ENCODE data around the gene PTEN.
"Not testable (repeated sequence)": the region's sequence is repeated elsewhere in the genome, so short reads cannot be mapped to it uniquely, and the experiment has no call there.

Gene PTEN

DNA sequence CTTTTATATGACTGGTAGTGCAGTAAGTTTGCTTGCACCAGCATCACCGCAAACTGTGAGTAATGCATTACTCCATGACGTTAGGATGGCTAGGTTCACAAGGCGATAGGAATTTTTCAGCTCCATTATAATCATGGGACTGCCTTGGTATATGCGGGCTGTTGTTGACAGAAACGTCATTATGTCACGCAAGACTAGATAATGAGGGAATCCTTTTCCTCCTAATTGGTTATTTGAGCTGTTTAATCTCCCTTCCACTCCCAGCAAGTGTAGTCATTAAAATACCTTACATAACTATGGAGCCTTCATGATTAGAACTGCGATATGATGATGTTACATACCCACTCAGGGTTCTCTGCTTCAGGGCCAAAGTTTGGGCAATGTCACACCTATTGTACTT lies 17.4 kb upstream of the PTEN start:
- no peak for DNase-seq

DNA sequence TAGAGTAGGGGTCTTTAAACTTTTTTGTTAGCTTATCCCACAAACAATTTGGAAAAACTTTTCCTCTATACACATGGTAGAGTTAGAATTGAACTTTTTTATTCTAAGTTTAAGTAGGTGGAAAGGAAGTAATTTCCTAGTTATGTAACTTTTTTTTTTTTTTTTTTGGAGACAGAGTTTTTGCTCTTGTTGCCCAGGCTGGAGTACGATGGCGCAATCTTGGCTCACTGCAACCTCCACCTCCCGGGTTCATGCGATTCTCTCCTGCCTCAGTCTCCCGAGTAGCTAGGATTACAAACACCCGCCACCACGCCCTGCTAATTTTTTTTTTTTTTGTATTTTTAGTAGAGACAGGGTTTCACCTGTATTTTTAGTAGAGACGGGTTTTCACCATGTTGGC lies 16.7 kb upstream of the PTEN start:
- not testable (repeated sequence) for DNase-seq

DNA sequence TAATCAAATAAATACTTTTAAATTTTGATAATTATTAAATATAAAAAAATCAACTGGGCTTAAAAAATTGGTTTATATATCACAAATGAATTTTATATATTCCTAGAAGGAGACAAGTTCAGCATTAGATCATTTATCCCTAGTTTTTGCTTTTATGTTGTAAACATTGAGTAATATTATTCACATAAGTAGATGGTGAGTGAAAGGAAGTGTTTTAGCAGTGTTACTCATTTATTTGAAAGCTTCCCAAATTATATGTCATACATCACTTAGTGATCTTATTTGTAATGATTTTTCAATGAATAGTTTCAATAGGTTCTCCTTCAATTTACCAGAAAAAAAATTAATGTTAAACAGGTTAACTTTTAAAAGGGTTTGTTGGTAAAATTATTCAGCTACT lies 15.9 kb upstream of the PTEN start:
- no peak for DNase-seq

DNA sequence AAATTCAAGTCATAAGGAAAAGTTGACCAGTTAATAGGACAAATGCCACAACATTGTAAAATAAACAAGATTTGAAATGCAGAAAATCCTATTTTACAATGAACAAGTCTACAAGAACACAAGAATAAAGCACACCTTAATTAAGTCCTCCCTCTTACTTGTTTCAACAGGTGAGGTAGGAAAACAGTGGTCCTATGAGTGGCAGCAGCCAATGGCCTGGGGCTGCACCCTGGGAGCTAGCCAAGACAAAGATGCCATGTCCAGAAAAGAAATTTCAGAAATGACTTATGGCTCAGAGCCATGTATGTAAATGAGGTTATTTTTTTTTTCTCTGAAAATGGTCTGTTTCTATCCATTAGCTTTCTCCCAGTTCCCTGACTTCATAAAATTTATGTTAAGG lies 14.4 kb upstream of the PTEN start:
- no peak for DNase-seq

DNA sequence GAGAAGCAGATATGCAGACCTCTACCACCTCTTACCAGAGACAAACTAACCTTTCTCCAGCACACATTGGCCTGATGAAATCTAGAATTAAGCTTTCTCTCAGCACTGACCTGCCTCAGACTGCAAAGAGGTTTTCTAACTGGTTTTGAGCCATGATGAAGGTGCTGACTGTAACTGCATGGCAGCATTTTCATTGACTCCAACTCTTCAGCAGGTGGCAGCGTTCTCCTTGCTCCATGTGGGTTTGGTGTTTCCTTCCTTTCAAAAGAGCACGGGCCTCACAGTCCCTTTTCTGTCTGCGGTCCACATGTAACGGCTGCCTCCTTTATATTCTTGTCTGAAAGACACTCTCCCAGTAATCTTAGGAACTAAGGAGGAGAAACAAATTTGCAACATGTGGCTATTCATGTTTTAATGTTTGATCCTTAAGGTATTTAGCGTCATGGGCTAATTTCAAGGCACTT lies 12.7 kb upstream of the PTEN start:
- no peak for DNase-seq

DNA sequence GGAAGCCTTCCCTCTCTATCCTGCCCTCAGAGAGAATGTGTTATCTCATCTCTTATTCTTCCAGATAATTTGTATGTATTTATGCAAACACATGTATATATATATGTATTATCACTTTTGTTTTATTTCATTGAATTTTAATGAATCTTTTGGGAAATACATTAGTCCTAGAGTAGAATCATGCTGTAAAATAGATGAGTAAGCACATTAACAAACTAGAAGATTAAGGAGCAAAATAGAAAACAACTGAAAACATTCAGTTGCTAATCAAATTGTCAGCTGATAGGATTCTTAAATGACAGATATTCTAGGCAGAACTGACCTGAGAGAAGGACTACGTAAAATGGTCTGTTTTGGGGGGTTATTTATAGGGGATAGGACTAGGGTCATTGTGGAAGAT lies 11.3 kb upstream of the PTEN start:
- DNase-seq: no peak

DNA sequence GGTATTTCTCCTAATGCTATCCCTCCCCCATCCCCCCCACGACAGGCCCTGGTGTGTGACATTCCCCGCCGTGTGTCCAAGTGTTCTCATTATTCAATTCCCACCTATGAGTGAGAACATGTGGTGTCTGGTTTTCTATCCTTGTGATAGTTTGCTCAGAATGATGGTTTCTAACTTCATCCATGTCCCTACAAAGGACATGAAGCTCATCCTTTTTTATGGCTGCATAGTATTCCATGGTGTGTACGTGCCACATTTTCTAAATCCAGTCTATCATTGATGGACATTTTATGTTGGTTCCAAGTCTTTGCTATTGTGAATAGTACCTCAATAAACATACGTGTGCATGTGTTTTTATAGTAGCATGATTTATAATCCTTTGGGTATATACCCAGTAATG lies 8.2 kb upstream of the PTEN start:
- DNase-seq: not testable (repeated sequence)

DNA sequence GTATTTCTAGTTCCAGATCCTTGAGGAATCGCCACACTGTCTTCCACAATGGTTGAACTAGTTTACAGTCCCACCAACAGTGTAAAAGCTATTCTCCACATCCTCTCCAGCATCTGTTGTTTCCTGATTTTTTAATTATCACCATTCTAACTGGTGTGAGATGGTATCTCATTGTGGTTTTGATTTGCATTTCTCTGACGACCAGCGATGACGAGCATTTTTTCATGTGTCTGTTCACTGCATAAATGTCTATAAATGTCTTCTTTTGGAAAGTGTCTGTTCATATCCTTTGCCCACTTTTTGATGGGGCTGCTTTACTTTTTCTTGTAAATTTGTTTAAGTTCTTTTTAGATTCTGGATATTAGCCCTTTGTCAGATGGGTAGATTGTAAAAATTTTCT lies 7.8 kb upstream of the PTEN start:
- not testable (repeated sequence) for DNase-seq

DNA sequence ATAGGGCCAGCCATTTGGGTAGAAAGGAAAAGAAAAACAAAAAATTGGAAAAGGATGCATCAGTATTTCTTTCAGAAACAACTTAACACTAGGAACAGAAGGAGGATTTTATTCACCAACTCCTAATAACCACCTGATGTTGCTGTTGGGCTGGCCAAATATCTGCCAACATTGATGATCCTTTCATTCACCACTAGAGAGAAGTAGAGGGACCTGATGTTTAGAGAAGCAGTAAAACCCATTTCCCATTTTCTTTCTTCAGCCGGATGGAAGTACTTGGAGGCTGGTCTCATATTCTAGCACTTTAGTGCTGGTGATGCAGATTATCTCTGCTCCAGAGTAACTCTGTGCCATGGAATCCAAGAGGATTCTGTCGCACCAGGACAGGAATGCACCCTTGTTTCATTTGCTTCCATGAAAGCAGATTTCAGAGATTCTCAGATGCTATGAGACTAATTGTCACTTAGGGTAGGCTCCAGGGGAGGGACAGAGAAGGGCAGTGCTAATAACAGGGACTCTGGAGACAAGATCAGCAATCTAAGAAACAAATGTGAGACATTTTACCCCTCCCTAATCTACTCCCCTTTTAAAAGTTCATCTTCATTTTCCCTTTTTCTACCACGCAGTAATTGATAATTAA lies 3.1 kb upstream of the PTEN start:
- DNase-seq: peak; percentile 8

DNA sequence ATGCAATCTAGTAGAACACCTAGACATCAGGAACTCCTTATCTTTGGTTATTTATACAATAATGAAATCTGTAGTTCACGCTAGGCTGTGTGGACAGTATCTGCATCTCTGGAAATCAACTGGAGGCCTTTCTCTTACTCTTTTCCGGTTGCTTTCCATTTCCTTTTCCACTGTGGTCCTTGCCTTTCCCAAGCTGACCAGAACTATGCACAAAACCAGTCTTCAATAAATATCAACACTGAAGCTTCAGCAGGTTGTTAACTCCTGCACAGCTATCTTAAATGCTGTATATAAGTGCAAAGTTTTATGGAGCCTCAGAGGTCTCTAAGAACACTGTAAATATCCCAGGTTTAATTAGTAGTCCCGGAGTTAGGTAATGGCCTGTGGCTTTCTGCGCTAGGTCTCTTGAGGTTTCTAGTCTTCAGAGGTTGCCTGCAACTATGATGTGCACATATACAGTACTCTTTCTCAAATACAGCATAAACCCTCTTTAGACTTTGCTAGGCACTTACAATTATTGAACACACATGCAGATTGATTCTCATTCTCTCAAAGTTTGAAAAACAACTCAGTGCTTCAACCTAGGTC lies 2.5 kb upstream of the PTEN start:
- DNase-seq: no peak

DNA sequence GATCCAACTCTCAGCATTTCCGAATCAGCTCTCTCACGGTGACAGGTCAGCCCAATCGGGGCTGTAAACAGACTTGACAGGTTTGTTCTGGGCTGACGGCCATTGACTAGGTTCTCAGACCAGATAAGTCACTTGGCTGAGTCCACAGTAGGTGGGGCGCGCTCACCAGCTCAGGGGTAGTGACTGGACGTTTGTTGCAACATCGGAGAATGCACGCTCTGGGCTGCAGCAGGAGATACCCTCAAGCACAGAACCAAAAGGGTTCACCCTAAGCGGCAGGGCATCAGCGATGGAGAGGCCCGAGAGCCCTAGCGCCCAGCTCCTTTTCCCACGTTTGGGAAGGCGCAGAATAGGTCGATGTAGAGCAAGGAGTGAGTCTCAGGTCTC lies 1.9 kb upstream of the PTEN start:
- no peak for DNase-seq

DNA sequence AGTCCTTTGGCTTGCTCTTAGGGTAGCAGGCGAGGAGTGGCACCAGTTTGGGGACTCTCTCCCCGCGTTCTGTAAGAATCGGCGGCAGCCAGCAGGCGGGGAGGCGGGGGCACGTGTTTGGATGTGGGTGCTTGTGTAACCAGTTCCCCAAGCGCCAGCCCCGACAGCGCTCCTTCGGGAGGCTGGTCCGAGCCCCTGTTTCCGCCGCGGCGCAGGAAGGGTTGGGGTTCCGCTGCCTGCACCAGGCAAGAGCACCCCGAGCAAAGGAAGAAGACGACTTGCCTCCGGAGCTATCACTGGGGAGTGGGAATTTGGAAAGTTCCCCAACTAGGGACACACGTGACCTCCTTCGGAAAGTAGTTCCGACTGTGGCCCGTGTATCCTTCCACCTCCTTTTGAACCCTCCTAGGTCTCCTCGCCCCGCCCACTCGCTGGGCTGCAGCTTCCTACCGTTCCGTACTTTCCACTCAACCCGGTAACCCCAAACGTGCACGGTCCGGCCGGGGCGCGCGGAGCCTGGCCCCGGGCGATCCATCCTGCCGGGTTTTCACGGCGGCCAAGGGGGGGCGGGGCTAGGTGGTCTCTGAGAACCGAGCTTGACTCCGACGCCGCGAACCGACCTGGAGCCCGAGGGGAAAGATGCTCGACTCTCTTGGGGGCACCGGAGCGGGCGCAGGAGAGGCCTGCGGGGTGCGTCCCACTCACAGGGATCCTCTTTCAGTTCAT lies 1.3 kb upstream of the PTEN start:
- DNase-seq: no peak

DNA sequence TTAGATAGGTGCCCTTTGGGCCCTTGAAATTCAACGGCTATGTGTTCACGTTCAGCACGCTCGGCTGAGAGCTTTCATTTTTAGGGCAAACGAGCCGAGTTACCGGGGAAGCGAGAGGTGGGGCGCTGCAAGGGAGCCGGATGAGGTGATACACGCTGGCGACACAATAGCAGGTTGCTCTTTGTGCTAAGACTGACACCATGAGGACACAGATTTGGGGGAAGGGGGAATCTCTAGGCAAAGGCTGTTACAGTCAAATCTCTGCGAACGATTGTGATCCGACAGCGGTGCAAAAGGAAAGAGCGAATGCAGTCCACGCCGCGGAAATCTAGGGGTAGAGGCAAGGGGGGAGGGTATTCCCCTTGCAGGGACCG lies 759 bp upstream of the PTEN start:
- peak; percentile 4 for DNase-seq

DNA sequence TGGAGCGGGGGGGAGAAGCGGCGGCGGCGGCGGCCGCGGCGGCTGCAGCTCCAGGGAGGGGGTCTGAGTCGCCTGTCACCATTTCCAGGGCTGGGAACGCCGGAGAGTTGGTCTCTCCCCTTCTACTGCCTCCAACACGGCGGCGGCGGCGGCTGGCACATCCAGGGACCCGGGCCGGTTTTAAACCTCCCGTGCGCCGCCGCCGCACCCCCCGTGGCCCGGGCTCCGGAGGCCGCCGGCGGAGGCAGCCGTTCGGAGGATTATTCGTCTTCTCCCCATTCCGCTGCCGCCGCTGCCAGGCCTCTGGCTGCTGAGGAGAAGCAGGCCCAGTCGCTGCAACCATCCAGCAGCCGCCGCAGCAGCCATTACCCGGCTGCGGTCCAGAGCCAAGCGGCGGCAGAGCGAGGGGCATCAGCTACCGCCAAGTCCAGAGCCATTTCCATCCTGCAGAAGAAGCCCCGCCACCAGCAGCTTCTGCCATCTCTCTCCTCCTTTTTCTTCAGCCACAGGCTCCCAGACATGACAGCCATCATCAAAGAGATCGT lies 598 bp downstream of the PTEN start:
- DNase-seq: not testable (repeated sequence)

DNA sequence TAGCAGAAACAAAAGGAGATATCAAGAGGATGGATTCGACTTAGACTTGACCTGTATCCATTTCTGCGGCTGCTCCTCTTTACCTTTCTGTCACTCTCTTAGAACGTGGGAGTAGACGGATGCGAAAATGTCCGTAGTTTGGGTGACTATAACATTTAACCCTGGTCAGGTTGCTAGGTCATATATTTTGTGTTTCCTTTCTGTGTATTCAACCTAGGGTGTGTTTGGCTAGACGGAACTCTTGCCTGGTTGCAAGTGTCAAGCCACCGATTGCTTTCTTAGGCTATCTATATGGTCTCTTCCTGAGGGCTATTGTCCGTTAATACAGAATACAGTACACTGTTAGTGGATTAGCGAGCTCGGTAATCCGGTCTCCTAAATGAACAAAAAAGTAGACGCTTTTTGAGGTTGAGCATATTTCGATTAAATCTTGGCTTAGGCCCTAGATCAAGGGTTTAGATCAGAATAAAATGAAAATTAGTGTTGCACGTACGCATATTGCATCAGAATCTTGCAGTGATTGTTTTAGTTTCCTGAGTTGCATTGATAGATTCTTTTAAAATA lies 1.2 kb downstream of the PTEN start:
- no peak for DNase-seq

DNA sequence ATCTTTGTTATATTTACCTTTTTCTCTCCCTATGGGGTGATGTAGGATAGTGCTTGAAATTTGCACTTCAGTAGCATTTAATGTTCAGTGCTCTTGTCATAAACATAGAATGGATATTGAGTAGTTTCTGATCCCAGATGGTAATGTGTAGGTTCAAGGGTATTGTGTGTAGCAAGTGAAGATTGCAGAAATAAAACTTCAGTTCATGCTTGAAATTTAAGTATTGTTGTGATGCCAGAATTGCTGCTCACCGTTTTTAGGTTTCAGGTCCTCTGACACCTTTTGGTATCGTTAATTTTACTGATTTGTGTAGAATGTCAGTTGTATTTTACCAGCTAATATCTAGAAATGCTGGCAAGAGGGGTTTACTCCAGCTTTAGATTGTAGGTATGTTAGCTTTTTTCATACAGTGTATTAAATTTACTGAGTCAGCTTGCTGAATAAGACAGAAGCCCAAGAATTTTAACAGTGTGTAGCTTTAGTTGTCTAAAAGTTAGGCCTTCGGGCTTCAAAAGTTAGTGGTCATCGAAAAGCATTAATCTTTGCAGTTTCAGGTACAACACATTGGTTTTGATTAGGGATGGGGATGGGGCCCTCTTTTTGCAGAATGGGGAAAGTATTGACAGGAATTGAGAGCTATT lies 1.9 kb downstream of the PTEN start:
- no peak for DNase-seq

DNA sequence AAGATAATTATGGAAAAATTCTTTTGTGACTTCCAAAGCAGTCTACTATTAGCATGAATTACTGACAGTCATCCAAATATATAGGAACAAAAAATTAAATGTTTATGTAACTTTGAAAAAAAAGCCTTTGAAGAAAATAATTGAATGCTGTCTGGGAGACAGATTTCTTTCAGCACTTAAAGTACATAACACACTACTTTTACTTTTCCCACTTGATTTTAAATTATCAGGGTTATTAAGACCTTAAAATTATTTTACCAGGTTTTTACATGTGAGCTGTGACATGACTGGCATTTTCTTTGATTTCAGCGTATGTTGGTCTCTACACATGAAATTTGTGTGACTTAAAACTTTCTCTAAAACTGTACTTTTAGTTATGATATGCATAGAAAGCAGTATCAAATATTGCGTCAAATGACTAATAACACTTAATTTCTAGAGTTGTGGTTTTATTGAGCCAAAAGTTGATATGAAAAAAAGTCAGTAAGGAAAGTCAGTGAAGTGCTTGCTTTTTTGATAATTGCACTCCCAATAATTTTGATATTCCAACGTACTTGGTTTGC lies 3.1 kb downstream of the PTEN start:
- DNase-seq: no peak

DNA sequence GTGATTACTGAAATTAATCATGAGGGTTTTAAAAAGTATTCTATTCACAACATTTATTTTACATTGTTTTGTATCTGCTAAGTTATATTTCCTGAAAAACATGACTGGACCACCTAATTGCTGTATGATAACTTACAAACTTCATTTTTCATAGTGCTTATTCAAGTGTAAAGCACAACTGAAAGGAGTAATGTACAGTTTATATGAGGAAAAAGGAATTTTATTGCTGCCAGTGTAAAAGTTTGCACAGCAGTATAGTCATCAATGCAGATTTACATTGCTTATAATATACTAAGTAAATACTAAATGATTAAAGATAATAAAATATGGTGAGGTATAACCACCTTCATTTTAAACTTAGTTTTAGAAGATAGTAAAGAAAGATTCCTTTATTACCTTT lies 4.0 kb downstream of the PTEN start:
- DNase-seq: no peak

DNA sequence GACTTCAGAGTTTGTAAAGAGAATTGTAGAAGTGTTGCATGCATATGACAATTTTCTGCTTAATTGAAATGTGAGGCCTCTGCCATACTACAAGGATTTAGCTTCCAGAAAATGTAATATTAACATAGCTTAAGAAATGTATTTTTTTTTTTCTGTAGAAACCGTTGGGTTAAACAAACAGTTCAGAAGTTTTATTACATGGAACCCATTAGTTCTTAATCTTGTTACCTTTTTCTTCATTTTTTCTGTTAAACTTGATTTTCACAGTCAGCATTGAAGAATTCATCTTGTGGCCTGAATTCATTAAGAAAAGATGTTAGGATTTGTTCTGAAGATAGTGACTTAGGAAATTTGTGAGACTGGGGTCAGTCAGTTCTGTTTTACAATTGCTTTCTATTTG lies 4.9 kb downstream of the PTEN start:
- DNase-seq: no peak

DNA sequence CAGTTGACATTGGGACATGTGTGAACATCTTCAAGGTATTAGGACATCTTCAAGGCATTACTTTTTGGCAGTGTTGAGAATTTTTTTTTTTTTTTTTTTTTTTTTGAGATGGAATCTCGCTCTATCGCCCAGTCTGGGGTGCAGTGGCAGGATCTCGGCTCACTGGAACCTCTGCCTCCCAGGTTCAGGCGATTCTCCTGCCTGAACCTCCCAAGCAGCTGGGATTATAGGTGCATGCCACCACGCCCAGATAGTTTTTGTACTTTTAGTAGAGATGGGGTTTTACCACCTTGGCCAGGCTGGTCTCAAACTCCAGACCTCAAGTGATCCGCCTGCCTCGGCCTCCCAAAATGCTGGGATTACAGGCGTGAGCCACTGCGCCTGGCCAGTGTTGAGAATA lies 5.7 kb downstream of the PTEN start:
- DNase-seq: not testable (repeated sequence)

DNA sequence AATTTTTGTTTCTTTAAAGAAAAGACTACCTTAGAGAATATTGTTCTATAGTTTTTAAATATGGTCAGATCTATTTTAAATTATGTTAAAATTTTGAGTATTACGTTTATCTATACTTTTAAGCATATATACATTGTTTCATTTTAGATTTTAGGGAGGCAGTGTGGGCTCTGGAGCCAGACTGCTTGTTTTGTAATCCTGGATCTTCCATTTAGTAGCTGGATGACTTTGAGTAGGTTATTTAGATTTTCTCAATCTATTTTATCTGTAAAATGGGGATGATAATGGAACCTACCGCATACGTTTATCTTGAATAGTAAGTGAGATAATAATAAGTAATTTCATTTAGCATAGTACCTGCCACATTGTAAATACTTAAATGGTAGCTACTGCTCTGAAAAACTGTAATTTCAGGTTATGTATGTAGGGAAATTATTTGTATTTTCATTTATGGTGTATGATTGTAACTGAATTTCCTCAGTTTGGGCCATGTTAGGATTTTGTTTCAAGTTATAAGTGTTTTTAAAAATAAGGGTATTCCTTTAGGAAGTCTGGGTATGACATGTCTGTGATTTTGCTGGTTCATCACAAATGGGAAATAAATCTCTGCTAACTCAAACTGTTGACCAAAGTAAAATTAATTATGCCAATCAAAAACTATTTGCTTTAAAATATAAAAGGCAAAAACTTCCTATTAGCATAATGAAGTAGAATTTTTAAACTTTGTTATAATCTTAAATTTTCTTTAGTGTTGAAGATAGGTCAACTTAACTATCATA lies 6.5 kb downstream of the PTEN start:
- DNase-seq: no peak

DNA sequence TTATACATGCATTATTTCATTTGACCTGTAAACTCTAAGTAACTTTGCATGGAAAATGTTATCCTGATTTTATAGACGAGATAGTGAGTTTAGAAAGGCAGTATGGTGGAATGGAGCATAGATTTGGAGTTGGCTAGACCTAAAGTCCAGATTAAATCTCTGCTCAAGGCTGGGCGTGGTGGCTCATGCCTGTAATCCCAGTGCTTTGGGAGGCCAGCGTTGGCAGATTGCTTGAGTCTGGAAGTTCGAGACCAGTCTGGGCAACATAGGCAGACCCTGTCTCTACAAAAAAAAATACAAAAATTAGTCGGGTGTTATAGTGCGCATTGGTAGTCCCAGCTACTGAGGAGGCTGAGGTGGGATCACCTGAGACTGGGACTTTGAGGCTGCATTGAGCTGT lies 9.4 kb downstream of the PTEN start:
- DNase-seq: no peak

Data from NCI-H2081 treated with DMSO at 0.1 percent for 48 hours (cell line).